Posterior vena cava (tissue), 2 donors: ENCODE measurements around the gene ATG3. TPM values are rescaled to one million over a fixed set of nuclear protein-coding genes. Genes with fewer than 3 reads are reported as not detected.
A peak's percentile ranks its signal among the peaks of the same experiment; 100 is the strongest.
"Not testable (repeated sequence)": the region's sequence is repeated elsewhere in the genome, so short reads cannot be mapped to it uniquely, and the experiment has no call there.

ENCODE experiments used
- DNase-seq: peaks from one replicate; pipeline ENCODE4 v3.0.0-alpha.2; 2020; ENCODE audit warnings: low spot score
- intact Hi-C, 2 donors: fragments of 100-400 bp; cut with DNase I; formaldehyde crosslinking; loops; one replicate each; pipeline versions ENCODE4 v1.14.1 to v1.14.2; 2022 to 2023
- total RNA-seq, 2 donors: library from RNA; stranded (reverse); fragmentation: NEBNext Ultra II Directional; extraction: Animal tissue kit (Norgen Biotek cat#: 25700); gene quantifications; one replicate each; pipeline ENCODE4 v1.2.1, GENCODE V29; 2021
- donor health status: DM: yes; HTN: yes; CAD: no.
- donor health status: DM: yes; HTN: yes; CAD: no.

The ATG3 gene
- total RNA-seq, 2 donors from 2014 or later, result 49.1 to 54.3 TPM

DNA sequence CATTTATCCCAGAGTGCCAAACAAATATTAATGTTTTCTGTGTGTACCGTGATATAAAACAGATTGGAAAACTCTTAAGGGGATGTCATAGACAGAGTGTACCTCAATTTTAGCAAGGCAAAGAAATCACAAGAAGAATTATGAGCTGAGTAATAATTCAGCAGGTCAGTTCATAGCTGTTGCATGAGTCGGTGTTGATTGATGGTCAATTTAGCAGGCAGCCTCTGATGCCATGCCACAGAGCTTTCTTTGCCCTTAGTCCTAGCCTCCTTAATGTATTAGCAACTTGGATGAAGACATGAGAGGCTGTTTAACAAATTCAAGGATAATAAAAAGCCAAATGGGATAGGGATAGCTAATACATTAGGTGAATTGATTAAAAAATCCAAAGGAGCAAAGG, 6.9 kb upstream of the ATG3 start:
- intact Hi-C loops, result no loop called here
- no peak for DNase-seq

DNA sequence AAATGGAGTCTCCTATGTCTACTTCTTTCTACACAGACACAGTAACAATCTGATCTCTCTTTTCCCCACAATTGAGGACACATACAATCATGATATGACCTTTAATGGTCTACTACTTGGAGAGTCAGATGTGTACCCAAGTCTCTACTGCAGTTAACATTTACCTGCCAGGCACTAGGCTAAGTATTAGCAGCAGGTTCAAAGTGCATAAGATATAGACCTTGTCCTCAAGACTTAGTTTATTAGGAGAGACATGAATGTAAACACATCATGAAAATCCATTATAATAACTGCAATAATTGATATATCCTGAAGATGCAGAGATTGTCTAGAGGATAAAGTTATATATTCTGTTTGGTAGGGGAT, 3.2 kb upstream of the ATG3 start:
- intact Hi-C loops, result no loop called here
- DNase-seq, result no peak

DNA sequence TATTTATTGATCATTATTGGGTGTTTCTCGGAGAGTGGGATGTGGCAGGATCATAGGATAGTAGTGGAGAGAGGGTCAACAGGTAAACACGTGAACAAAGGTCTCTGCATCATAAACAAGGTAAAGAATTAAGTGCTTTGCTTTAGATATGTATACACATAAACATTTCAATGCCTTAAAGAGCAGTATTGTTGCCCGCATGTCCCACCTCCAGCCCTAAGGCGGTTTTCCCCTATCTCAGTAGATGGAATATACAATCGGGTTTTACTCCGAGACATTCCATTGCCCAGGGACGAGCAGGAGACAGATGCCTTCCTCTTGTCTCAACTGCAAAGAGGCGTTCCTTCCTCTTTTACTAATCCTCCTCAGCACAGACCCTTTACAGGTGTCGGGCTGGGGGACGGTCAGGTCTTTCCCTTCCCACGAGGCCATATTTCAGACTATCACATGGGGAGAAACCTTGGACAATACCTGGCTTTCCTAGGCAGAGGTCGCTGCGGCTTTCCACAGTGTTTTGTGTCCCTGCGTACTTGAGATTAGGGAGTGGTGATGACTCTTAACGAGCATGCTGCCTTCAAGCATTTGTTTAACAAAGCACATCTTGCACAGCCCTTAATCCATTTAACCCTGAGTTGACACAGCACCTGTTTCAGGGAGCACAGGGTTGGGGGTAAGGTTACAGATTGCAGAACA, 2.6 kb upstream of the ATG3 start:
- intact Hi-C loops, DNase-seq: not testable (repeated sequence)

DNA sequence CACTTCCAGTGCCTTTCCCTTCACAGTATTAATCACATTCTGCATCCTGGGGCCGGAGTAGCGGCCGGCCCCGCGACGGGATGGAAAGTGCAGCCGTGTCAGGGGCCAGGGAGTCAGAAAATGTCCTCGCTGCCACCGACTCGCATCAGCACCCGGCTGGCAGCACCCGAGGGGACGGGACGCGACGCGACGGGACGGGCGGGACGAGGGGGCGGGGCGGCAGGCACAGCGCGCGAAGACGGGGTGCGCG, 353 bp downstream of the ATG3 start:
- DNase-seq, result no peak
- intact Hi-C loops, result no loop called here

DNA sequence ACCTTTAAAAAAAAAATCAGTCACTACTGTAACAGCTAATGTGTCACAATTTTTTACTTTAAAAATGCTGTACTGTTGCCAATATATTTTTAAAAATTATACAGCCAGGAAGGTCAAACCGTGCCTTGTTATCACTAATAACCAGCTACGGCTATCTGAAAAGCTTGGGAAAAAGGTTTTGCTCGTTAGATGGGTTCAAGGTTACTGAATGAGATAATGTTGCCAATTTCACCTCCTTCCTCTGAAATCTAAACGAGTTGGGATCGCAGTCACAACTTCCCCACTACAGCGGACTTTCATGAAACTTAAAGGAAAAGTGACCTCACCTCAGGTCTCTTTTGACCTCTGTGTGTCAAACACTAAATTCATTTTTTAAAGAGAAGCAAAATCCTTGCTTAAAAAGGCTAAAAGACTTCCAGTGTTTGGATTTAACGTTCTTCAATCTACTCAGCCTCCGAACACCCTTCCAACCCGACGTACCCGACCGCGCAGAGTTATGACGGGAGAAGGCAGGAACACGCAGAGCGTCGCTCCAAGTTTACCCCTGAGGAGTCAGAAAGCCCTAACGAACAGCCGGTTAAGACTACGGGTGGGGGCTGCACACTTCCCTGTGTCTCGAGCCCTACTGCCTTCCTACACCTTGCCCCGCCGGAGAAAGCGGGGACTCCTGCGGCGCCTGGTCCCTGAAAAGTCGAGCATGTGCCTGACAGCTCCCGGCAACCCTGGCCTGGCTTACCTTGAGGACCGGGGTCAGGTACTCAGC, 860 bp downstream of the ATG3 start:
- peak; percentile 91 for DNase-seq
- intact Hi-C loops, result no loop called here

DNA sequence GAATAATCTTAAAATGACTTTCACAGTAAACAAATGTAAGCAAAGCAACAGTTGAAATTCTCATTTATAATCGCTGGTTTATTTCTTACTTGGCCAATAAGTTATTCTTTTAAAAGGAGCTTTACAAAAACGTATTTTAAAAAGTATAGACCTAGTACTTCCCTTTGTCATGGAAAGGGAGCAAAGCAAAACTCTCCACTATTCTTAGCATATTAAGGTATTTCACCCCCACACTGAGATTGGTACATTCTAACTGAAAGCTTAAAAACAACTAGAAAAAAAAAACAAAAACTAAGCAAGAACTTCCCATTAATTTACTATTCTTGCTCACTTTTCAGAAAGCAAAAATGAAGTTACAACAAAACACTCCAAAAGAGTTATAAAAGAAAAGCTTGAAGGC, 1.5 kb downstream of the ATG3 start:
- intact Hi-C loops, result no loop called here
- no peak for DNase-seq

DNA sequence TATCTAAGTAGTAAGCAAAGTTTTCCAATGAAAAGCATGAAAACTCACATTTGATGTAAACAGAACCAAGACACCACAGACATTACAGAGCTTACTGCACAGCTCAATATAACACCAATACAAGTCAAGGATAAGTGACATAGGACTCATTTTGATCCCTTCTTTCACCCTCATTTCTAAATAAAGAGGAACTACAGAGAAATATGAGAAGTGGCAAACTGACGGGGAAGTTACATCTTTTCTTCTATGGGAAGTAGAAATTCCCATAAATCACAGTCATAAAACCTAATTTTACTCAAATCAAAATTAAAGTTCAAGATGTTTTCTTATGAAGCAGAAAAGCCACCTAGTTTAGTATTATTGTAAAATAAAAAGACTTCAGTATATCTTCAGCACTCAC, 3.8 kb downstream of the ATG3 start:
- intact Hi-C loops, result no loop called here
- no peak for DNase-seq

DNA sequence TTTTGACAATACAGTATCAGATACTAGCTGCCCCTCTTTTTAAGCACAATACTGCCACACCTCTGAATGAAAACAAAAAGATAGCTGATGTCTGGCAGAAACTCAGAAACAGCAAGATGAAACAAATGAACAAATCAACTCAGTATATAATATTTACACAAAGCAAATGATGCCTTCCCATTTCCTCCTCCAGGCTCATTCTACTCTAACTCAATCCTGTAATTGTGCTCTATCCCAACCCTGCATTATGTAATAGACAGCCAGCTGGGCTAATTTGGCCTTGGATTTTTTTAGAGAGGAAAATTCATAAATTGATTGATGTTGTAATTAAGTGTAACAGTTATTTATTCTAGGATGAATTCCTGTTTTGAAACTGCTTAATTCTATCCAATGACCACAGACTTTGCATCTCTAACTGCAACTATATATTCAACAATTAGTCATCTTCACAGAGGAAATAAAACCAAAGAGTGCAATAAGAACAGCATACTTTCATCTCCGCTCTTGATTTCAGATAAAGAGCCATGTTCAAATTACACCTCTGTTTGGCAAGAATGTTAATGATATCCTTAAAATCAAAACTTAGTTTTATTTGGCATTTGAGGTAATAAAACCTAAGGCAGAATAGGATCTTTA, 6.1 kb downstream of the ATG3 start:
- no peak for DNase-seq
- intact Hi-C loops, result no loop called here

DNA sequence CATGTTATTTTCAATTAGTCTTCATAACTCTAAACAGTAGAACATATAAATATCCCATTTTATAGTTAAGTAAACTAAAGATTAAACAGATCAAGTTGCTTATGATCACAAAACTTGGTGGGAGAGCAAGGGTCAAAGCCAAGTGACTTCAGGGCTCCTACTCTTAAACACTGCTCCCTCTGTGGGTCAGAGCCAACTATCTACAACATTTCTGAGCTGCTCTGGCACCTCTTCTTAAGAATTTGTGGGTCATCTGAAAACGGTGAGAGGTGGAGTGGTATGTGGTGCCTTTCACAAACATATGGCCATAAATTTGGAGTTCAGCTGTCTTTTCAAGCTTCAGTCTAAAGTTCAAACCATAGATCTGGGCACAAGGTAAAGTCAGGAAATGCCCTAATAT, 10.9 kb downstream of the ATG3 start:
- no peak for DNase-seq
- intact Hi-C loops, result no loop called here

DNA sequence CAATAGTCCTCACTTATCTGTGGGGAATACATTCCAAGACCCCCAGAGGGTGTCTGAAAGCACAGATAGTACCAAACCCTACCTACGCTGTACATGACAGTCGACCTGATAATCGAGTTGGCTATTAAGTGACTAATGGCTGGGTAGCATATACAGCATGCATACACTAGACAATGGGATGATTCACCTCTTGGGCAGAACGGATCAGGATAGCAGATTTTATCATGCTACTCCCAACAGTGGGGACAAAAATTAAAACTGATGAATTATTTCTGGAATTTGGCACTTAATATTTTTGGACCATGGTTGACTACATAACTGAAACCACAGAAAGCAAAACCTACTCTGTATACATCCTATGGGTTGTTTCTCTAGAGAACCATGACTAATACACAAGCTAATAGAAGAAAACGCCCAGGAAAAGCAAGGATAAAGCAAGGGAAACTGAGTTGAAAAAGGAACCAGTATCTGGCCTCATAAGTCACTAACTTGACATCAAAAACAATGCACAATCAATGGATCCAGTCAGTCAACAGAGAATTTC, 15.5 kb downstream of the ATG3 start:
- intact Hi-C loops, result no loop called here
- DNase-seq, result no peak

DNA sequence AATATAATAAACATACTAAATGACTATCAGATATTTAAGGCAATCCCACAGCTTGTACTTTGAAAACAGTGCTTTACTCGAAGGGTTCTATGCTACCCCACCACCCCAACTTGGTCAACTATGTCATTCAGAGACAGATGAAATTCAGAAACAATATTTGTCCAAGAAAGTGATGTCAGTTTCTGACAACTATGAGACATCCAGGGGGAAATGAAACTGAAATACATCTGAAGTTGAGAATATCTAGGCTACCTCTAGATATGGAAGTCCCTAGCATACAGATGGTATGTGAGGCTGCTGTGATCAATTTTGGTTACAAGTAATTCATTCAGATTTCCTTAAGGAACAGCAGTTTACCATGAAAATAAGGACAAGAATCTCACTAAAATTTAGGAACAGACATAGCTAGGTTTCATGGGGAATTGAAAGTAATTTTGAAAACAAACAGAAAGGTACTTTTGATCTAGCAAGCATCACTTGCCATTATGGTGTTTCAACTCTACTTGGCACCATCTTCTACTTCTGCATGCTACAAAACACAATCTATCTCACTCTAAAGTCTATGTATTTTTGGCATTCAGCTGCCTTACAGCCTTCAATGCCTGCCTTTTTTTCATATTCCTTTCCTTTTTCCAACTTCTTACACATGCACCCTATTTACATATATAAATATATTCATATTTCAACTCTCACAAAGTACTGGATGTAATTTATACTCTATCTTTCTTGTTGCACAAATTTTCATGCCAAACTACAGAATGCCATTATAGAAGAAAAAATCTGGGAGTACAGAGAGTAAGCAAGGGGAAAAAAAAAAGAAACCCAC, 21.7 kb downstream of the ATG3 start:
- intact Hi-C loops, result no loop called here
- DNase-seq, result no peak

DNA sequence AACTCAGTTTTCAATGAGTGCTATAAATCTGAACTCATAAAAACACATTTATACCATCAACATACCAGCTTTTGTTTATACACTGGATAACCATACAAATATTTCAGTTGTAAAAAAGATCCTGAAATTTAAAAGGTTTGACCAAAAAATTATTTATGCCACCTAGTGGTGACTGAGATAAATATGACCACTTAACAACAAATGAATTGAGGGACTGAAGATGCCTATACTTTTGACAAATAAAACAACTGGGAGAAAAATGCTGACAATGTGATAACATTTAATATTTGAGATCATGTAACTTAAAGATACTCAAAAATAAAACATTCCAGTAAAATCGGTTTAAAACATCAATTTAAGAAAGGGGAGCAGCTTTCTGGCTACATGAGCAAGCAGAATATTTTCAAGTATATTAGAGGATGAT, 30.4 kb downstream of the ATG3 start:
- DNase-seq, result no peak
- intact Hi-C loops, result no loop called here

DNA sequence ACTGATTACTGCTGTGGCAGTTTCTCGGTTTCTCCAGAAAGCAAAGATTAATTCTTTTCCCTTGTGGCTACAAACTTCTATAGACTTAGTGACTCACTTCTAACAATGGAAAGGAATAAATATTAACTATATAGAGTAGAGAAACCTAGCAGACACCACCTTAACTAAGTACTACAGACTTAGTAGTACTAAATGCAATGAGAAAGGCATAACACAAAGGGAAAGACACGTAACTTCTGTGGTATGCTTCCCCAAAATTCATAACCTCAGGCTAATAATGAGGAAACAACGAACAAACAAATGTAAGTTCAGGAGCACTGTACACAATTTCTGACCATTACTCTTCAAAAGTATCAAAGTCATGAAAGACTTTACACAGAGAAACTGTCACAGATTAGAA, 31.2 kb downstream of the ATG3 start:
- intact Hi-C loops, result no loop called here
- no peak for DNase-seq

DNA sequence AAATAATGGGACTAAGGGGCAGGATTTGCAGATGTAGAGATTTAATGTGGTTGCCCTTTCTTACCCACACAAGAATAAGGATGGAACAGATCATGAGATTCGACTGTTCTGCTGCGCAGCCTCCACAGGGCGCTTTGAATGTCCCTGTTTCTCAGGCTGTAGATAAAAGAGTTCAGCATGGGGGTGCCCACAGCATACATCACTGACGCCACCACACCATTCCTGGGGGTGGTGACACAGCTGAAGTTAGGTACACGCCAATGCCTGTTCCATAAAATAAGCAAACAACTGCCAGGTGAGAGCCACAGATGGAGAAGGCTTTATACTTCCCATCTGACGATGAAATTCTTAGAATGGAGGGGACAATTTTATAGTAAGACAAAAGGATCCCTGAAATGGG, 37.6 kb downstream of the ATG3 start:
- DNase-seq, result not testable (repeated sequence)
- intact Hi-C loops, result loop anchor here (5.0 to 10.0 kb wide), 3 partner anchors 197 to 409 kb away; partner anchors contain the start of gene SLC9C1 (in 1 of the 2)

DNA sequence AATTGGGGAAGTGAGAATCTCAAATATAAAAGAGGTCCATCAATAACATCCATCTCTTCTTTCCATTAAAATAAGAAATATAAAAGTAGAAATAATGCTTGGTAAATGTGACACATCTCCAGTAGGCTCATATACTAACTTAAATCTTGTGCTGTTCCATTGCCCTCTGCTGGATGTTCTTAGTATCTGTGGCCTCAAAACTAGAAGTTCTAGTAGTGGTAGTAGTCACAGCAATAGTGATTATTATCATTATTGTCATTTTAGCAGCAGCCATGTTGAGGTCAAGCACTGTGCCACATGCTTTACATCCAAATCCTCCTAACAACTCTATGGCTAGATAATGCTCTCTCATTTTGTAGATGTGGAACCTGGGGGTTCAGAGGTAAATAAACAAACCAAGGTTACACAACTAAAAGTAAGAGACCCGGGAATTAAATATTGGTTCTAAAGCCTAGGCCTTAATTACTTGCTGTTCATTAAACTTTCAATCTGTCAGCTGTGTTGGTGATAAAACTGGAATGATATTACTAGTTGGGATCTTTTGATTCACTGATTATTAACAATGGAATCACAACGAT, 42.2 kb downstream of the ATG3 start:
- DNase-seq, result no peak
- intact Hi-C loops, result loop anchor here (5.0 to 10.0 kb wide), 3 partner anchors 192 to 405 kb away; partner anchors contain the start of gene SLC9C1 (in 1 of the 2)

DNA sequence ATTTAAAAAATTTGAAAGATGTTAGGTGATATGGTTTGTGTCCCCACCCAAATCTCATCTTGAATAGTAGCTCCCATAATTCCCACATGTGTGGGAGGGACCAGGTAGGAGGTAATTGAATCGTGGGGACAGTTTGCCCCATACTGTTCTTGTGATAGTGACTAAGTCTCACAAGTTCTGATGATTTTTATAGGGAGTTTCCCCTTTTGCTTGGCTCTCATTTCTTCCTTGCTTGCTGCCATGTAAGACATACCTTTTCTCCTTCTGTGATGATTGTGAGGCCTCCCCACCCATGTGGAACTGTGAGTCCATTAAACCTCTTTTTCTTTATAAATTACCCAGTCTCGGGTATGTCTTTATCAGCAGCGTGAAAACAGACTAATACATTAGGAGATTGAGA, 42.8 kb downstream of the ATG3 start:
- DNase-seq, result not testable (repeated sequence)
- intact Hi-C loops, result loop anchor here in 1 of 2 donors (5.0 kb wide), 1 partner anchor 192 kb away; no protein-coding TSS in a partner anchor

DNA sequence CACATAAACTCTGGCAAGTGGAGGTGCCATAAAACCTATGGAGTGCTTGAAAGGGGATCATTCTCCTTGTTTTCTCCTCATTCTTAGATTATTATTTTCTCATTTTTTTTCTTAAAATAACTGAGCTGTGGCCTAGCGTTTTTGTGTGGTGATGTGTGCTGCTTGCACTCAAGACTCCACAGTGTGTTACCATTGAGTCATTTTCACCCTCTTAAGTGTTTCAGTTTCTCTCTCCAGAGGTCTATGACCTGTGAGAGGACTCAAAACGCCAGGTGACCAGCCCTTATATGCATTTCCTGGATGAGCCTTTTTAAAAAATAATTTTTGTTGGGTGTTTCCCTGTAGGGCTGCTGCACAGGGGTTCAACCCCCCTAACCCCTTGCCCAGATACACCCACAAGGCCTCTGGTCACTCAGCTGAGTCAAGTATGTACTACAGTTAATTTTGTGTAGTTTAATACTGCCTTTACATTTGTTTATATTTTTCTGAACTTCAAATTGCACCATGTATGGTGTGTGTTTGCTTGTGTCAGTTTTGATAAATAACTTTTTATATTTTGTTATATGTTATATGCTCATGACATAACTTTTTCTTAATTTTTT, 47.1 kb downstream of the ATG3 start:
- no peak for DNase-seq
- intact Hi-C loops, result loop anchor here in 1 of 2 donors (5.0 kb wide), 1 partner anchor 187 kb away; no protein-coding TSS in a partner anchor

DNA sequence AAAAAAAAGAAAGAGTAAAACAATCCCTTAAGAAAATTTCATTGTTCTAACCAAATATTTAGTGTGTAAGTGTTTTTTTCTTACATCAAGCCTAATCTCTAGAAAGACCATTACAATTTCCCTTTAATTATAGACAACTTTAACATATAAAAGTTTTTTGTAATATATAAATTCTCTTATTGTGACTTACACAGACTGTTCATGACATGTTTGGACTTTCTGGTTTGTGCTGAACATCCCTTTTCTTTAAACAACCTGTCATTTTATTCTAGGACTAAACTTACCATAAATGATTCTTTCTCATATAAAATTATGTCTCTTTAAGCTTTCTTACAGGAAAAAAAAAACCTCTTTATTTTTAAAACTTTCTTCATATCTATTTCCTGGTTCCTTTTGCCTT, 49.4 kb downstream of the ATG3 start:
- no peak for DNase-seq
- intact Hi-C loops, result no loop called here

DNA sequence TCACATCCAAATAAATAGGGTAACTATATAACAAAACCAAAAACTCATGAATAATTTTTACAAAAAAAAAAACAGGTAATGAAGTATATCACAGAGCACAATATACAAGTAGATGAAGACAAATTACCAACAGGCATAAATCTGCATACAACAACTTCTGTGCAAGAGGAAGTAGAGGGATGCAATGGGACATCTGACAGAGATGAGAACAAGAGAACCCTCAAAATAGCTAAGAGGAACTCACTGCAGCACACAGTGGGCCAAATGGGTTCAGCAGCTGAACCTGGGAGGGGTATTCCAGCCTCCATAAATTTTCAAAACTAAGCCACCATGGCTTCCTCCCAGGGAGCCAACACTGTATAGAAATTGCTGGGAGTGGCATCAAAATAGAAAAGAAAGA, 52.9 kb downstream of the ATG3 start:
- DNase-seq, result no peak
- intact Hi-C loops, result no loop called here
